Gastroesophageal sphincter (tissue), 3 donors: ENCODE measurements around the gene ACVR2B.

Experiments
- EP300 ChIP-seq: sonication (generic); formaldehyde crosslinking; IDR thresholded peaks from one replicate; pipeline ENCODE4 v1.6.1; 2017; ENCODE audit warnings: antibody characterized with exemption, mild to moderate bottlenecking
- POLR2A ChIP-seq, 2 donors: fragments of 450-650 bp; IDR thresholded peaks; one replicate each; pipeline ENCODE4 v1.6.1; 2017; ENCODE audit warnings: antibody characterized with exemption in 2 of 2, mild to moderate bottlenecking in 2 of 2, moderate library complexity in 1 of 2
- POLR2AphosphoS5 ChIP-seq: sonication (generic); formaldehyde crosslinking; IDR thresholded peaks from one replicate; pipeline ENCODE4 v1.6.1; 2017; ENCODE audit warnings: antibody characterized with exemption
- TF ChIP-seq, protein P1 (sequence below), 4 experiments: fragments of 200-600 bp in 2 of 4; fragments of 450-650 bp in 2 of 4; sonication (generic) in 1 of 4; IDR thresholded peaks; one replicate each; pipeline ENCODE4 v1.5.1; 2017 to 2019; ENCODE audit warnings: antibody characterized with exemption in 4 of 4, mild to moderate bottlenecking in 2 of 4, moderate library complexity in 2 of 4

DNA sequence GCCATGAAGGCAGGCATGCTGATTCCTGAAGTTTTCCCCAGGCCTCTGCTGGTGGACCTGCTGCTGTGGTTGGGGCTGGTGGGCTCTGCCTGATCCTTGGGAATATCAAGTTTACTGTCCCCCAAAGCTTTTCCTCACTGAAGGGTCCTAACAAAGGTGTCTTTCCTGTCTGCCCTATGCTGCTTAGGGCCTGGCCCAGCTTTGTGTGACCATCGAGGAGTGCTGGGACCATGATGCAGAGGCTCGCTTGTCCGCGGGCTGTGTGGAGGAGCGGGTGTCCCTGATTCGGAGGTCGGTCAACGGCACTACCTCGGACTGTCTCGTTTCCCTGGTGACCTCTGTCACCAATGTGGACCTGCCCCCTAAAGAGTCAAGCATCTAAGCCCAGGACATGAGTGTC lies 29.3 kb downstream of the ACVR2B start:
- TF ChIP-seq, protein P1, sequence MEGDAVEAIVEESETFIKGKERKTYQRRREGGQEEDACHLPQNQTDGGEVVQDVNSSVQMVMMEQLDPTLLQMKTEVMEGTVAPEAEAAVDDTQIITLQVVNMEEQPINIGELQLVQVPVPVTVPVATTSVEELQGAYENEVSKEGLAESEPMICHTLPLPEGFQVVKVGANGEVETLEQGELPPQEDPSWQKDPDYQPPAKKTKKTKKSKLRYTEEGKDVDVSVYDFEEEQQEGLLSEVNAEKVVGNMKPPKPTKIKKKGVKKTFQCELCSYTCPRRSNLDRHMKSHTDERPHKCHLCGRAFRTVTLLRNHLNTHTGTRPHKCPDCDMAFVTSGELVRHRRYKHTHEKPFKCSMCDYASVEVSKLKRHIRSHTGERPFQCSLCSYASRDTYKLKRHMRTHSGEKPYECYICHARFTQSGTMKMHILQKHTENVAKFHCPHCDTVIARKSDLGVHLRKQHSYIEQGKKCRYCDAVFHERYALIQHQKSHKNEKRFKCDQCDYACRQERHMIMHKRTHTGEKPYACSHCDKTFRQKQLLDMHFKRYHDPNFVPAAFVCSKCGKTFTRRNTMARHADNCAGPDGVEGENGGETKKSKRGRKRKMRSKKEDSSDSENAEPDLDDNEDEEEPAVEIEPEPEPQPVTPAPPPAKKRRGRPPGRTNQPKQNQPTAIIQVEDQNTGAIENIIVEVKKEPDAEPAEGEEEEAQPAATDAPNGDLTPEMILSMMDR (IDR thresholded peaks at IDR 0.05) = no peak
- TF ChIP-seq POLR2A (IDR thresholded peaks at IDR 0.05) = no peak
- no peak for TF ChIP-seq POLR2AphosphoS5
- no peak for TF ChIP-seq EP300
